Adrenal gland (tissue), 5 donors: ENCODE data around the gene ARHGEF12.

Experiments
- POLR2A ChIP-seq, 2 donors: fragments of 450-650 bp; IDR thresholded peaks; one replicate each; pipeline ENCODE4 v1.6.1; 2017; ENCODE audit warnings: antibody characterized with exemption in 2 of 2, mild to moderate bottlenecking in 2 of 2, moderate library complexity in 1 of 2
- TF ChIP-seq, protein P1 (sequence below), 6 experiments: fragments of 450-650 bp in 4 of 6; fragments of 200-600 bp in 2 of 6; sonication (generic) in 1 of 6; IDR thresholded peaks; 1 replicate in 5 of 6; 2 replicates in 1 of 6; pipeline versions ENCODE4 v1.5.1 to v1.8.0; 2016 to 2021; ENCODE audit warnings: antibody characterized with exemption in 6 of 6, mild to moderate bottlenecking in 2 of 6, moderate library complexity in 1 of 6
- donor health status: DM: no; HTN: no; CAD: no.

DNA sequence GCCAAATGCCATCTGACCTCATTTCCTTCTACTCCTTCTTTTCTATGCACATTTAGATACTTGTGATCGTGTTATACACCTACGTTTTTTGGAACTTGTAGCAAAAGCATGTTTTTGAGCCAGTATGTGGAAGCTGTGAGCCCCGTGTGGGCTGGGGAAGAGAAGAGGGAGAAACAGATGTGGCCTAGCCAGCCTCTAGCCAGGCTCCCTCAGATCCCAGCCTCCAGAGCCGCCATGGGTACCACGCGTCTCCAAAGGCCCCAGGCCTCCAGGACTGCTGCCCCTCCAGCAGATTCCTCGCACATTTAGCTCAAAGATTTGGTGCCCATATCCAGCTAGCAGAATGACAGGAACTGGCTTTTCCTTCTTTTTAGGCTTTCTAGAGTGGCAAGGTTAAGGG, 28.1 kb upstream of the ARHGEF12 start:
- TF ChIP-seq POLR2A (IDR thresholded peaks at IDR 0.05): no peak
- TF ChIP-seq, protein P1, sequence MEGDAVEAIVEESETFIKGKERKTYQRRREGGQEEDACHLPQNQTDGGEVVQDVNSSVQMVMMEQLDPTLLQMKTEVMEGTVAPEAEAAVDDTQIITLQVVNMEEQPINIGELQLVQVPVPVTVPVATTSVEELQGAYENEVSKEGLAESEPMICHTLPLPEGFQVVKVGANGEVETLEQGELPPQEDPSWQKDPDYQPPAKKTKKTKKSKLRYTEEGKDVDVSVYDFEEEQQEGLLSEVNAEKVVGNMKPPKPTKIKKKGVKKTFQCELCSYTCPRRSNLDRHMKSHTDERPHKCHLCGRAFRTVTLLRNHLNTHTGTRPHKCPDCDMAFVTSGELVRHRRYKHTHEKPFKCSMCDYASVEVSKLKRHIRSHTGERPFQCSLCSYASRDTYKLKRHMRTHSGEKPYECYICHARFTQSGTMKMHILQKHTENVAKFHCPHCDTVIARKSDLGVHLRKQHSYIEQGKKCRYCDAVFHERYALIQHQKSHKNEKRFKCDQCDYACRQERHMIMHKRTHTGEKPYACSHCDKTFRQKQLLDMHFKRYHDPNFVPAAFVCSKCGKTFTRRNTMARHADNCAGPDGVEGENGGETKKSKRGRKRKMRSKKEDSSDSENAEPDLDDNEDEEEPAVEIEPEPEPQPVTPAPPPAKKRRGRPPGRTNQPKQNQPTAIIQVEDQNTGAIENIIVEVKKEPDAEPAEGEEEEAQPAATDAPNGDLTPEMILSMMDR (IDR thresholded peaks at IDR 0.05): no peak
